WTC11 (cell line): ENCODE data around the gene ATR. TPM values are rescaled to one million over a fixed set of nuclear protein-coding genes. Genes with fewer than 3 reads are reported as not detected.

Experiments used
- ATAC-seq: fragments of 200-7000 bp; cut with Tn5 transposase; 2 replicates; pipeline ENCODE4 v1.10.0; 2021; ENCODE audit warnings: mild to moderate bottlenecking, moderate library complexity
- CTCF ChIA-PET: fragments of 300-600 bp; sonication (Branson Sonifier 250); formaldehyde crosslinking; loops from one replicate; lab custom pipeline; 2021; ENCODE audit warnings: antibody characterized with exemption; lab: Charles Lee
- POLR2A ChIA-PET: fragments of 350-600 bp; sonication (Branson Sonifier 250); formaldehyde crosslinking; loops from one replicate; lab custom pipeline; 2021; ENCODE audit warnings: antibody characterized with exemption; lab: Charles Lee
- DNase-seq: peaks from one replicate; pipeline ENCODE4 v3.0.0; 2021; ENCODE audit warnings: low spot score
- H3K27ac Mint-ChIP-seq: 2 replicates; pipeline ENCODE4 v1.8.0; 2021; ENCODE audit warnings: mixed read lengths
- H3K27me3 Mint-ChIP-seq: 2 replicates; pipeline ENCODE4 v1.8.0; 2021; ENCODE audit warnings: low read depth, mild to moderate bottlenecking, moderate library complexity, mixed read lengths
- H3K36me3 Mint-ChIP-seq: 2 replicates; pipeline ENCODE4 v1.8.0; 2021; ENCODE audit warnings: mixed read lengths
- H3K4me1 Mint-ChIP-seq: 2 replicates; pipeline ENCODE4 v1.8.0; 2022; ENCODE audit warnings: mixed read lengths
- H3K4me3 Mint-ChIP-seq: 2 replicates; pipeline ENCODE4 v1.8.0; 2021; ENCODE audit warnings: mild to moderate bottlenecking, moderate library complexity, mixed read lengths
- H3K9me3 Mint-ChIP-seq: 2 replicates; pipeline ENCODE4 v1.8.0; 2021; ENCODE audit warnings: mixed read lengths
- AR ChIP-seq: fragments of 250-450 bp; sonication (Bioruptor Pico); IDR thresholded peaks from 2 replicates; pipeline ENCODE4 v1.9.0; 2021; ENCODE audit warnings: mild to moderate bottlenecking
- ARID4B ChIP-seq: sonication (generic); formaldehyde crosslinking; IDR thresholded peaks from 2 replicates; pipeline ENCODE4 v1.8.0; 2023; ENCODE audit warnings: missing genetic modification reagents, mild to moderate bottlenecking, borderline replicate concordance
- ATF2 ChIP-seq: sonication (generic); formaldehyde crosslinking; IDR thresholded peaks from 2 replicates; pipeline ENCODE4 v1.8.1; 2022; ENCODE audit warnings: low read depth, missing genetic modification reagents, borderline replicate concordance
- EMX1 ChIP-seq: fragments of 250-450 bp; sonication (Bioruptor Pico); IDR thresholded peaks from 2 replicates; pipeline ENCODE4 v1.8.0; 2021; ENCODE audit warnings: mild to moderate bottlenecking
- ETV6 ChIP-seq: sonication (generic); formaldehyde crosslinking; IDR thresholded peaks from 2 replicates; pipeline ENCODE4 v1.8.1; 2022; ENCODE audit warnings: mild to moderate bottlenecking, missing genetic modification reagents
- FOXJ3 ChIP-seq: sonication (generic); formaldehyde crosslinking; IDR thresholded peaks from 2 replicates; pipeline ENCODE4 v1.9.0; 2021; ENCODE audit warnings: missing genetic modification reagents, mild to moderate bottlenecking, borderline replicate concordance
- IRF2 ChIP-seq: sonication (generic); formaldehyde crosslinking; IDR thresholded peaks from 2 replicates; pipeline ENCODE4 v1.8.0; 2022; ENCODE audit warnings: low read depth, missing genetic modification reagents, borderline replicate concordance
- JUN ChIP-seq: sonication (generic); formaldehyde crosslinking; IDR thresholded peaks from 2 replicates; pipeline ENCODE4 v1.8.0; 2023; ENCODE audit warnings: mild to moderate bottlenecking, missing genetic modification reagents
- ZMAT4 ChIP-seq: fragments of 250-450 bp; sonication (Bioruptor Pico); IDR thresholded peaks from 2 replicates; pipeline ENCODE4 v1.9.0; 2021; ENCODE audit warnings: mild to moderate bottlenecking
- ZNF317 ChIP-seq: sonication (generic); formaldehyde crosslinking; IDR thresholded peaks from 2 replicates; pipeline ENCODE4 v1.8.1; 2023; ENCODE audit warnings: low read depth, mild to moderate bottlenecking, moderate library complexity, missing genetic modification reagents, borderline replicate concordance
- ZNF396 ChIP-seq: fragments of 250-450 bp; sonication (Bioruptor Pico); IDR thresholded peaks from 2 replicates; pipeline ENCODE4 v1.8.0; 2021; ENCODE audit warnings: mild to moderate bottlenecking, moderate library complexity, borderline replicate concordance
- ZNF425 ChIP-seq: fragments of 250-450 bp; sonication (Bioruptor Pico); conservative IDR thresholded peaks from 2 replicates; pipeline ENCODE4 v1.9.0; 2021; ENCODE audit warnings: mild to moderate bottlenecking
- ZNF671 ChIP-seq: fragments of 250-450 bp; sonication (Bioruptor Pico); IDR thresholded peaks from 2 replicates; pipeline ENCODE4 v1.8.0; 2021; ENCODE audit warnings: mild to moderate bottlenecking
- total RNA-seq: library from RNA; stranded (reverse); gene quantifications from 3 replicates; pipeline ENCODE4 v1.2.3, GENCODE V29; 2021

ATR gene
- total RNA-seq, 1 experiment from 2014 or later, result 26.7 TPM

- CTCF ChIA-PET, result interaction anchor here (1.3 kb wide), 1 partner anchor 12 kb away, joined by 3 read pairs; no protein-coding TSS in a partner anchor
- no peaks in the 10 kb centered on the region for H3K27me3 Mint-ChIP-seq
- DNase-seq (no peak), ATAC-seq (no peak)
- TF ChIP-seq ZMAT4 (CRISPR knock-in tag) (no peak), ZNF396 (no peak)
- TF ChIP-seq, all 79 proteins: peak for 0
- POLR2A ChIA-PET, result no interaction called here
- Mint-ChIP-seq H3K9me3 (no peaks in the 10 kb centered on the region), H3K4me3 (no peak overlapping the region), H3K36me3 (no peaks in the 10 kb centered on the region), H3K4me1 (peaks cover 20% of the 10 kb centered on the region), H3K27ac (no peak overlapping the region)
Observed at GRCh38 chr3:142623194-142623593, 44.7 kb upstream of the ATR start.

GRCh38 chr3:142622405-142622804 is 43.9 kb upstream of the ATR start:
- ATAC-seq, result no peak
- no peak for TF ChIP-seq ZNF396
- Mint-ChIP-seq H3K27ac (no peak overlapping the region), H3K36me3 (no peaks in the 10 kb centered on the region), H3K27me3 (no peaks in the 10 kb centered on the region), H3K4me3 (no peak overlapping the region), H3K9me3 (no peaks in the 10 kb centered on the region), H3K4me1 (peaks cover 20% of the 10 kb centered on the region)
- POLR2A ChIA-PET, result no interaction called here
- CTCF ChIA-PET, result no interaction called here
- no peak for DNase-seq

GRCh38 chr3:142618917-142619461 is 40.5 kb upstream of the ATR start:
- no peak overlapping the region for H3K4me3 Mint-ChIP-seq
- DNase-seq (no peak), ATAC-seq (no peak)
- ChIA-PET POLR2A (no interaction called here), CTCF (no interaction called here)
- H3K9me3 Mint-ChIP-seq, result no peaks in the 10 kb centered on the region
- H3K27ac Mint-ChIP-seq, result no peak overlapping the region
- no peaks in the 10 kb centered on the region for H3K36me3 Mint-ChIP-seq
- TF ChIP-seq IRF2 (CRISPR knock-in tag), result no peak
- no peak for TF ChIP-seq ETV6
- no peak for TF ChIP-seq FOXJ3 (CRISPR knock-in tag)
- TF ChIP-seq ATF2, result no peak
- TF ChIP-seq AR (CRISPR knock-in tag), result no peak
- no peak for TF ChIP-seq ZNF317
- TF ChIP-seq EMX1 (CRISPR knock-in tag), result no peak
- no peak for TF ChIP-seq ZNF671 (CRISPR knock-in tag)
- TF ChIP-seq JUN (CRISPR knock-in tag), result no peak
- TF ChIP-seq ZNF425 (CRISPR knock-in tag), result no peak
- no peak for TF ChIP-seq ARID4B (CRISPR knock-in tag)
- H3K27me3 Mint-ChIP-seq, result no peaks in the 10 kb centered on the region
- peaks cover 14% of the 10 kb centered on the region for H3K4me1 Mint-ChIP-seq
